H1 (cell line): Measurements from ENCODE around the gene MYD88. TPM values are rescaled to one million over a fixed set of nuclear protein-coding genes. Genes with fewer than 3 reads are reported as not detected.

ENCODE experiments used
- CTCF ChIA-PET: fragments of 300-600 bp; sonication (Branson Sonifier 250); formaldehyde crosslinking; loops from one replicate; lab custom pipeline; 2021; ENCODE audit not compliant: partially characterized antibody; lab: Charles Lee
- POLR2A ChIA-PET: fragments of 300-600 bp; sonication (Branson Sonifier 250); formaldehyde crosslinking; loops from one replicate; lab custom pipeline; 2021; ENCODE audit warnings: inconsistent platforms; ENCODE audit not compliant: partially characterized antibody; lab: Charles Lee
- DNase-seq, 2 experiments: peaks; one replicate each; pipeline versions ENCODE4 v3.0.0 to v3.0.0-alpha.2; 2010 to 2022; ENCODE audit warnings: low spot score in 2 of 2, low read depth in 1 of 2, mixed read lengths in 1 of 2
- FAIRE-seq: peaks from 2 replicates; lab custom pipeline; 2011; peaks lifted over from hg19 to GRCh38; lab: Jason Lieb, UNC
- H2AFZ ChIP-seq: 2 replicates; pipeline ENCODE4 v1.8.1; 2012; ENCODE audit warnings: low read length, inconsistent platforms
- H2AK5ac ChIP-seq: 2 replicates; pipeline ENCODE4 v1.6.1; 2013; ENCODE audit warnings: low read depth, low read length
- H2BK120ac ChIP-seq: replicated peaks from 2 replicates; pipeline ENCODE3; 2013; ENCODE audit warnings: low read depth, low read length, inconsistent platforms
- H2BK12ac ChIP-seq: 2 replicates; pipeline ENCODE4 v1.6.1; 2013; ENCODE audit warnings: low read depth, low read length
- H2BK15ac ChIP-seq: 2 replicates; pipeline ENCODE4 v1.6.1; 2013; ENCODE audit warnings: low read length
- H2BK20ac ChIP-seq: 2 replicates; pipeline ENCODE4 v1.6.1; 2013; ENCODE audit warnings: low read length
- H2BK5ac ChIP-seq: 2 replicates; pipeline ENCODE4 v1.6.1; 2013; ENCODE audit warnings: low read depth, low read length
- H3K14ac ChIP-seq: 2 replicates; pipeline ENCODE4 v1.6.1; 2013; ENCODE audit warnings: inconsistent platforms; ENCODE audit not compliant: insufficient read length
- H3K18ac ChIP-seq: 2 replicates; pipeline ENCODE4 v1.6.1; 2013; ENCODE audit warnings: low read length; ENCODE audit errors: extremely low read depth
- H3K23ac ChIP-seq: 2 replicates; pipeline ENCODE4 v1.6.1; 2013; ENCODE audit warnings: inconsistent platforms; ENCODE audit not compliant: insufficient read length
- H3K23me2 ChIP-seq: 2 replicates; pipeline ENCODE4 v1.6.1; 2013; ENCODE audit warnings: low read depth, low read length
- H3K27ac ChIP-seq: 2 replicates; pipeline ENCODE4 v1.6.1; 2011; ENCODE audit warnings: low read depth, low read length, inconsistent platforms
- H3K27me3 ChIP-seq, 4 experiments: replicated peaks in 1 of 4; 1 replicate in 1 of 4; 2 replicates in 3 of 4; pipeline versions ENCODE4 v1.6.1 to v1.8.1; 2011 to 2013; ENCODE audit warnings: low read length in 3 of 4, mild to moderate bottlenecking in 3 of 4, inconsistent platforms in 2 of 4, mixed read lengths in 2 of 4, moderate library complexity in 1 of 4; ENCODE audit not compliant: control insufficient read depth in 3 of 4, insufficient read depth in 3 of 4; ENCODE audit errors: extremely low read depth in 1 of 4
- H3K36me3 ChIP-seq, 4 experiments: 2 replicates each; pipeline versions ENCODE4 v1.6.1 to v1.8.1; 2011 to 2013; ENCODE audit warnings: mild to moderate bottlenecking in 4 of 4, low read length in 3 of 4, moderate library complexity in 2 of 4, control low read depth in 1 of 4, inconsistent platforms in 1 of 4; ENCODE audit not compliant: insufficient read depth in 4 of 4, control insufficient read depth in 2 of 4
- H3K4ac ChIP-seq: replicated peaks from 2 replicates; pipeline ENCODE3; 2013; ENCODE audit warnings: low read length, low read depth, mixed read lengths, inconsistent platforms; ENCODE audit not compliant: insufficient read length
- H3K4me1 ChIP-seq, 4 experiments: replicated peaks in 1 of 4; 1 replicate in 1 of 4; 2 replicates in 3 of 4; pipeline versions ENCODE4 v1.6.1 to v1.8.1; 2011 to 2013; ENCODE audit warnings: low read length in 3 of 4, inconsistent platforms in 2 of 4, mixed read lengths in 1 of 4; ENCODE audit not compliant: insufficient read depth in 4 of 4, control insufficient read depth in 3 of 4
- H3K4me2 ChIP-seq, 2 experiments: 2 replicates each; pipeline versions ENCODE4 v1.6.1 to v1.8.1; 2011 to 2013; ENCODE audit warnings: low read depth in 2 of 2, low read length in 2 of 2, control low read depth in 1 of 2, inconsistent platforms in 1 of 2, mild to moderate bottlenecking in 1 of 2; ENCODE audit not compliant: insufficient read depth in 1 of 2
- H3K4me3 ChIP-seq, 4 experiments: fragments of 200-600, 300-600 bp in 1 of 4; sonication (generic), shearing (Covaris generic), sonication (Bioruptor Twin) in 1 of 4; 2 replicates each; pipeline versions ENCODE4 v1.5.1 to v1.8.1; 2011 to 2016; ENCODE audit warnings: low read length in 4 of 4, low read depth in 3 of 4, control low read depth in 2 of 4, inconsistent platforms in 2 of 4, mild to moderate bottlenecking in 2 of 4, mixed read lengths in 1 of 4, moderate library complexity in 1 of 4; ENCODE audit not compliant: insufficient read depth in 2 of 4; ENCODE audit errors: extremely low read depth in 1 of 4
- H3K56ac ChIP-seq: replicated peaks from 2 replicates; pipeline ENCODE3; 2013; ENCODE audit warnings: low read depth, mild to moderate bottlenecking, mixed read lengths, low read length, inconsistent platforms; ENCODE audit not compliant: insufficient read length
- H3K79me1 ChIP-seq: 2 replicates; pipeline ENCODE4 v1.6.1; 2013; ENCODE audit warnings: low read depth, low read length, control low read depth
- H3K79me2 ChIP-seq, 2 experiments: 2 replicates each; pipeline versions ENCODE4 v1.6.1 to v1.8.1; 2012 to 2013; ENCODE audit warnings: low read length in 2 of 2, mild to moderate bottlenecking in 2 of 2, inconsistent platforms in 1 of 2; ENCODE audit not compliant: insufficient read depth in 2 of 2, control insufficient read depth in 1 of 2
- H3K9ac ChIP-seq, 4 experiments: replicated peaks in 1 of 4; 1 replicate in 1 of 4; 2 replicates in 3 of 4; pipeline versions ENCODE4 v1.6.1 to v1.8.1; 2011 to 2013; ENCODE audit warnings: low read depth in 3 of 4, low read length in 3 of 4, control low read depth in 2 of 4, mild to moderate bottlenecking in 2 of 4, moderate library complexity in 2 of 4, inconsistent platforms in 1 of 4; ENCODE audit errors: extremely low read depth in 1 of 4
- H3K9me3 ChIP-seq, 2 experiments: 2 replicates each; pipeline versions ENCODE4 v1.6.1 to v1.8.1; 2012 to 2013; ENCODE audit warnings: mild to moderate bottlenecking in 2 of 2, moderate library complexity in 2 of 2, control low read depth in 1 of 2, inconsistent platforms in 1 of 2, low read depth in 1 of 2, low read length in 1 of 2, mixed read lengths in 1 of 2; ENCODE audit not compliant: insufficient read depth in 2 of 2
- H4K20me1 ChIP-seq, 2 experiments: replicated peaks in 1 of 2; 2 replicates each; pipeline versions ENCODE3 to v1.8.1; 2011 to 2013; ENCODE audit warnings: inconsistent platforms in 2 of 2, low read length in 2 of 2, mild to moderate bottlenecking in 1 of 2; ENCODE audit not compliant: insufficient read depth in 2 of 2, control insufficient read depth in 1 of 2
- H4K5ac ChIP-seq: 2 replicates; pipeline ENCODE4 v1.6.1; 2013; ENCODE audit warnings: low read length, low read depth, mixed read lengths, inconsistent platforms; ENCODE audit not compliant: insufficient read length
- H4K8ac ChIP-seq: 2 replicates; pipeline ENCODE4 v1.8.0; 2013; ENCODE audit warnings: mild to moderate bottlenecking, moderate library complexity, low read length, inconsistent platforms; ENCODE audit not compliant: insufficient read depth; ENCODE audit errors: extremely low read depth
- H4K91ac ChIP-seq: replicated peaks from 2 replicates; pipeline ENCODE3; 2013; ENCODE audit warnings: low read length, mixed read lengths, inconsistent platforms; ENCODE audit not compliant: insufficient read length
- CHD1 ChIP-seq: IDR thresholded peaks from 2 replicates; pipeline ENCODE4 v1.6.1; 2012; ENCODE audit warnings: low read depth, low read length, improper control_type of control experiment
- FOSL1 ChIP-seq: IDR thresholded peaks from 2 replicates; pipeline ENCODE4 v1.6.1; 2011; ENCODE audit warnings: mild to moderate bottlenecking, low read depth, low read length, moderate library complexity; ENCODE audit not compliant: insufficient read depth
- SRF ChIP-seq: IDR thresholded peaks from 2 replicates; pipeline ENCODE4 v1.6.1; 2011; ENCODE audit warnings: mild to moderate bottlenecking, low read depth, low read length, moderate library complexity
- WGBS, 2 experiments: shearing (Covaris generic) in 1 of 2; methylation state at CpG; one replicate each; pipeline versions ENCODE4 v1.1.6 to v1.1.7; 2013 to 2015; ENCODE audit warnings: low lambda C conversion rate in 2 of 2, mixed read lengths in 2 of 2, inconsistent platforms in 1 of 2, low coverage in 1 of 2, missing lambda C conversion rate in 1 of 2; ENCODE audit not compliant: insufficient replicate concordance in 2 of 2, insufficient coverage in 1 of 2, insufficient read length in 1 of 2; ENCODE audit errors: extremely low coverage in 1 of 2, missing lambda C conversion rate in 1 of 2; 5-methylcytosine and 5-hydroxymethylcytosine counted together
- polyA plus RNA-seq, 7 experiments: library from polyadenylated mRNA; depleted of rRNA in 3 of 7; stranded (reverse) in 5 of 7; unstranded in 2 of 7; fragments of >200 nt in 5 of 7; fragments of 200-250 nt in 2 of 7; gene quantifications; 1 replicate in 5 of 7; 2 replicates in 1 of 7; 4 replicates in 1 of 7; pipeline versions ENCODE4 v1.2.1 to v1.2.3, GENCODE V29; 2011 to 2013; ENCODE audit warnings: missing spikeins in 2 of 7, mixed read lengths in 2 of 7
- total RNA-seq: library from RNA; stranded (reverse); fragmentation: NEBNext Ultra II Directional; extraction: Animal tissue kit (Norgen Biotek cat#: 25700); gene quantifications from 2 replicates; pipeline ENCODE4 v1.2.1, GENCODE V29; 2021

The MYD88 gene
- total and polyA plus RNA-seq, 2 of the 8 experiments (the other 6 are each of a cell fraction or from before 2014, with no cell fraction given) = 22.1 to 22.5 TPM

GRCh38 chr3:38114052-38114874 lies 24.2 kb upstream of the MYD88 start:
- H3K23me2 ChIP-seq = no peaks in the 10 kb centered on the region
- no peak overlapping the region for H4K8ac ChIP-seq
- no peak for DNase-seq
- no peak overlapping the region for H4K91ac ChIP-seq
- TF ChIP-seq CHD1 = no peak
- no peak for TF ChIP-seq SRF
- no peak for TF ChIP-seq FOSL1
- TF ChIP-seq, all 59 proteins: peak for 0
- H3K4me1 ChIP-seq = no peaks in the 10 kb centered on the region
- no peak for FAIRE-seq
- CTCF ChIA-PET = interaction anchor here (0.6 to 8.8 kb wide), 2 partner anchors 15 to 25 kb away, joined by 3 to 105 read pairs; no protein-coding TSS in a partner anchor
- no peak overlapping the region for H3K23ac ChIP-seq
- no peaks in the 10 kb centered on the region for H3K36me3 ChIP-seq
- H3K56ac ChIP-seq = no peak overlapping the region
- no peaks in the 10 kb centered on the region; a peak in 1 of 4 replicates for H3K9me3 ChIP-seq
- no peak overlapping the region for H2BK5ac ChIP-seq
- no peak overlapping the region for H3K4me3 ChIP-seq
- H3K18ac ChIP-seq = no peak overlapping the region
- no peak overlapping the region for H2AK5ac ChIP-seq
- H4K20me1 ChIP-seq = peaks cover 1 to 2% of the 10 kb centered on the region in 2 experiments
- POLR2A ChIA-PET = no interaction called here
- no peak overlapping the region for H2BK120ac ChIP-seq
- H3K14ac ChIP-seq = no peak overlapping the region
- no peaks in the 10 kb centered on the region for H3K79me1 ChIP-seq
- WGBS, 2 experiments = 87% methylated on average over 12 of the region's 13 CpGs; no CpG with 5 or more reads in 1 of the 2 experiments
- no peak overlapping the region for H3K27ac ChIP-seq
- H2BK20ac ChIP-seq = no peak overlapping the region
- H2AFZ ChIP-seq = no peak overlapping the region
- no peak overlapping the region for H4K5ac ChIP-seq
- no peak overlapping the region for H3K9ac ChIP-seq
- H2BK12ac ChIP-seq = no peak overlapping the region
- H2BK15ac ChIP-seq = no peak overlapping the region
- H3K4ac ChIP-seq = no peak overlapping the region
- no peaks in the 10 kb centered on the region for H3K27me3 ChIP-seq
- H3K79me2 ChIP-seq = no peaks in the 10 kb centered on the region
- H3K4me2 ChIP-seq = no peak overlapping the region
